ENCODE results near the gene TOMM5. TPM values are rescaled to one million over a fixed set of nuclear protein-coding genes. Genes with fewer than 3 reads are reported as not detected.

Gene TOMM5
- total RNA-seq, 2 donors from 2014 or later: 76.4 to 123 TPM

DNA sequence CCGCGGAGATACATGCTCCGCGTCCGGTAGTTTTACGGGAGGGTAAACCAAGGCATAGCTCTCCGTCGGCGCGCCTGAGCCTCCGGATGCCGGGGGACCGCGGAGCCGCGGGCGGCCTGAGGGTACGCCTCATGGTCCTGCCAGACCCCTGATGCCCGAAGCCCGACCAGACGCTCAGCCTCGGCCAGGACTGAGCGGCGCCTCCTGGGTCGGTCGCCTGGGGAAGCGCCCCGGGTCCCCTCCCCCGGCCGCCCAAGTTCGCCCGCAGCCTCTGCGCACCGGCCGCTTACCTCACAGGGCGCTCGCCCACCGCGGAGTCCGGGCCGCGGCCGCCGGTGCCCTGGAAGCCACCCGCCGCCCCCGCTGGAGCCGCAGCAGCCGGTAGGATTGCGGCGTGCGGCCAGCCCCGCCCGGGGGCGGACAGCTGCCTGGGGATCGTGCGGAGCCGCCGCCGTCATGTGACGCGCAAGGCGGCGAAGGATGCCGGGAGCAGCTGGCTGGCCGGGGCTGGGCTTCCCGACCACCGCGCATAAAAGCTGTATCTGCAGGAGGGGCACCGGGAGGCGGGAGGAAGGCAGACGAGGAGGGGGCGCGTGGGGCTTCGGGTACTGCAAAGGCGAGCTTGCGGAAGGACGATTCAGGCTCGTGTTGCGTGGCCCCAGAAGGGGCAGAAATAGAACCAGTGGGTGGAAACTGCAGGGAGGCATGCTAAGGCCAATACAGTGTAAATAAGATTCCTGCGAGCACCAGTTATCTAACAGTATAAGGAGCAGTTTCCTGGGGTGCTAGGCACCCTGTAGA is 16.3 kb downstream of the TOMM5 start, which contains the start of gene FBXO10:
Gene FBXO10, minus strand, starts transcription at position 460 of the 801 bp plus-strand sequence. CDS start 34,612 bp downstream, outside the sequence.
- Mint-ChIP-seq H3K9me3 (no peaks in the 10 kb centered on the region), H3K36me3 (peaks cover 0 to 13% of the 10 kb centered on the region in 2 donors), H3K27ac (peak within 1 kb of the TSS in 1 of 2 donors; percentile 27)
- DNase-seq (ENCODE audit: low spot score in 2 of 2) (peak; percentile 44 to 62), ATAC-seq (peak; percentile 83 to 84)

DNA sequence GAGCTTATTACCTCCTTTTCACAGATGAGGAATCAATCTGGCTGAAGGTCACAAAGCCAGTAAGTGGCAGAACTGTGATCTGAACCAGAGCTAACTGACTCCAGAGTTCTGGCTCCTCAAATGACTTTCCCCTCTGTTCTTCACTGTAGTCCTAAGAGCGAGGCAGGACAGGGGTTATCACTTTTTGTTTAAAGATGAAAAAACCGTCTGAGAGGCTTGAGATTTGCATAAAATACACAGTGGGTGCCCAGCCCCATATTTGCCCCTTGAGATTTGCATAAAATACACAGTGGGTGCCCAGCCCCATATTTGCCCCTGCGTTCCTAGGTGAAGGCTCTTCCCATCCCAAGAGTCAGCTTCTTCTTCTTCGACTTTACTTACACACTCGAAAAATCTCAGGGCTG is 16.9 kb downstream of the TOMM5 start:
- ATAC-seq (peak in 1 of 2 donors; percentile 10), DNase-seq (ENCODE audit: low spot score in 2 of 2) (no peak)
- H3K9me3 Mint-ChIP-seq: no peaks in the 10 kb centered on the region
- H3K36me3 Mint-ChIP-seq: peaks cover 0 to 13% of the 10 kb centered on the region in 2 donors
- no peak overlapping the region for H3K27ac Mint-ChIP-seq

DNA sequence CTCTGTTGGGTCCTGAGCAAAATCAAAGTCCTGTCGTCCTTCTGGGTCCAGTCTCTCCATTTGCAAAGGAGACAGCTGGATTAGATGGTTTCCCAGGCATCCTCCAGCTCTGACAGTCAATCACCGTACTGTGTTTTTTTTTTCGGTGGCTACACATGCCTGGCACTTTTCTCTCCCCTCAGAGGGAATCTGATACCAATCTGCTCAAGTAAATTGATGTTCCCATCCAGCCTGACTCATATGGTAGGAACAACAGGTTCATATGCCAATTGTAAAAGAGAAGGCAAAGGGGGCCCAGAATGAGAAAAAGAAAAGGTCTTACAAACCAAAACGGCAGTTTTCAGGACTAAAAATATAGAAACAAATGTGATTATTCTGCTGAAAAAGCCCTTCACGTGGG is 17.4 kb downstream of the TOMM5 start:
- ATAC-seq: no peak

DNA sequence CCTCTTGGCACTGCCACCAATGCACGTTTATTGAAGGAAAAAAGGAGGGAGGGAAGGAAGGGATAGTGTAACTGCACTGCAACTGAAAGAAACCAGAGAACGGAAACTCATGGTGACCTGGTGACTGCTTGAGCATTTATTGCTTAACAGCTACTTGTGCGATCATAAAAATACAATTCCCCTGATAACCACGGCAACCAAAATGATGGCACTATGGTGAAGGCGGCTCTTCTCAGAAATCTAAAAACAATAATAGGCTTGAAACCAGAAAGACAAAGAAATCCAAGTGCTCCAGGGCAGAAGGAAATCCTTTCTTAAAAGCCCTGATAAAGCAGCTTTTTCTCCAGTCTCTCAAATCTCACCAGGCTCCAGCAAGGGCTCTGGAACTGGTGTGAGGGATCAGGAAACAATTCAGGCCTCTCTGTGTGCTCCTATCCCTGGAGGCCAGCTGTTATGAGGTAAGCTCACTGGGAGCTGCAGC is 18.1 kb downstream of the TOMM5 start:
- DNase-seq (ENCODE audit: low spot score in 2 of 2) (no peak), ATAC-seq (no peak)
- peaks cover 0 to 13% of the 10 kb centered on the region in 2 donors for H3K36me3 Mint-ChIP-seq
- no peaks in the 10 kb centered on the region for H3K9me3 Mint-ChIP-seq
- H3K27ac Mint-ChIP-seq: no peak overlapping the region

More for the DNA sequence above, 17.4 kb downstream of the TOMM5 start:
- Mint-ChIP-seq H3K36me3 (peaks cover 0 to 13% of the 10 kb centered on the region in 2 donors), H3K9me3 (no peaks in the 10 kb centered on the region), H3K27ac (no peak overlapping the region)
- no peak for DNase-seq (ENCODE audit: low spot score in 2 of 2)

DNA sequence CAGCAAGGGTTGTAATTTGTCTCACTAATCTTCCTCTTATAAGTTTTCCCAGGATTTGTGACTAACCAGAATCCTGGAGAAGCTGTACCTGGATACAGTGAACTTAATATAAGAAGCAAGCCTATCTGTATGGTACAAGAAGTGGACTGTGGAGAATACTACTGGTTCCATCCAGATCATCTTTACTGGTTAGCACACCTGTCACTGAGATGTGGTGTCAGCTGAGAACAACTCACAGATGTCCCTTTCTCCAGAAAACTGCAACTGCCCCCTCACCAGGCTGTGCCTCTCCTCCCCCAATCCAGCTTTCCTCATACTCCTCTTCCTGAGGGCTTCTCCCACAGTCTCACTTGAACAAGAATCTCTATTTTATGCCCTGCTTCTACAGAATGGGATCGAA is 21.1 kb downstream of the TOMM5 start:
- Mint-ChIP-seq H3K27ac (no peak overlapping the region), H3K36me3 (peaks cover 1 to 6% of the 10 kb centered on the region in 2 donors)
- no peak for ATAC-seq

DNA sequence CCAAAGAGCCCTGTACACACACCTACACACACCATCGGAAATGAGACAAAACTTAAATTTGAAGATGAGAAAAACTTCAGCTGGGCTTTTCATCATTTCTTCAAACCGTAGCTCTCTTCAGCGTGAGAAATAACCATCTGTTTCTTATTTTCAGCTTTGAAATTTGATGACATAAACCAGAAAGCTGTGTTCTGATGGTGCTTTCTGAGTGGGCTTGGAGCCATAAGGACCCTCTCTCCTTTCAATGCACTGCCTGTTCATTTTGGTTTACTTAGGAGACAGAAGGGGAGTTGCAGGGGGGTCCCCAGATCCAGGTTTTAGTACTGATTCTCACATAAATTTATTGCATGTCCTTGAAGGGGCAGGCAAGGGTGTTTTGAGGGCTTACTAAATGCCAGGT is 25.7 kb downstream of the TOMM5 start:
- Mint-ChIP-seq H3K27ac (no peak overlapping the region), H3K36me3 (peaks cover 26 to 30% of the 10 kb centered on the region in 2 donors), H3K9me3 (peaks cover 4 to 5% of the 10 kb centered on the region in 2 donors)
- DNase-seq (ENCODE audit: low spot score in 2 of 2): no peak
- ATAC-seq: no peak

More for the DNA sequence above, 21.1 kb downstream of the TOMM5 start:
- no peaks in the 10 kb centered on the region for H3K9me3 Mint-ChIP-seq
- no peak for DNase-seq (ENCODE audit: low spot score in 2 of 2)

DNA sequence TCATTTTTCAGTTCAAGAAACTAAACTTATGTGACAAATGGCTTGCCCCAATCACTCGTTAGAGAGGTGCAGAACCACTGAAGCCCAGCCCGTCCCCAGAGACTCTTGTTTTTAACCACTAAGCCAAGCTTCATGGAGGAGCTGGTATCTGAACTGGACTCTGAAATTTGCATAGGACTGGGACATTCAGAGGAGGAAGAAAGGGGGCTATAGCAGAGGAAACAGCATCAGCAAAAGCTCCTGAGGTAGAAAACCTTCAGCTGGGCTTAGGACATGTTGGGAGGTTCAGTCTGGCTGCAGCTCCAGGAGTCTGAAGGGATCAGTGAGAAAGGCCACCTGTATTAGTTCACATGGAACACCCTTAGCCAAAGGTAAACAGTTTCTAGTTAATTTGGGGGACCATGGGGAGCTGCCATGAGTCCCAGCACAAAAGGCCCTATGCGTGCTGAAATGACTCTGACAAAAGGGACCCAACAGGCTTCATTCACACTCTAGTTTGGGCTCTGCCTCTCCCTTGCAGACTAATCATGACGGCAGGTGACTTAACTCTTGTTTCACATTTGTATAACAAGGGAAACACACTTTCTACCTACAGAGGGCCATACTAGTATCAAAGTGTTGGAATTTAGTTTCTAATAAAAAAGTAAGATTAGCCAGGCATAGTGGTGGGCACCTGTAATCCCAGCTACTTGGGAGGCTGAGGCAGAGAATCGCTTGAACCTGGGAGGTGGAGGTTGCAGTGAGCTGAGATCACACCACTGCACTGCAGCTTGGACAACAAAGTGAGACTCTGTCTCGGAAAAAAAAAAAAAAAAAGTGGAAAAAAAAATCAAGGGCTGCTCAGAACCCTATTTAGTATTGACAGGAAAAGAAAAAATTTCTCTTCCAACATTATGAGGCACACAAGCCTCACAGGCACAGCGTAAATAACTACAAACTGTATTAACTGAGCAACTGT is 26.5 kb downstream of the TOMM5 start:
- Mint-ChIP-seq H3K27ac (no peak overlapping the region), H3K9me3 (peaks cover 4 to 5% of the 10 kb centered on the region in 2 donors), H3K36me3 (peaks cover 26 to 30% of the 10 kb centered on the region in 2 donors)
- ATAC-seq (no peak), DNase-seq (ENCODE audit: low spot score in 2 of 2) (no peak)

DNA sequence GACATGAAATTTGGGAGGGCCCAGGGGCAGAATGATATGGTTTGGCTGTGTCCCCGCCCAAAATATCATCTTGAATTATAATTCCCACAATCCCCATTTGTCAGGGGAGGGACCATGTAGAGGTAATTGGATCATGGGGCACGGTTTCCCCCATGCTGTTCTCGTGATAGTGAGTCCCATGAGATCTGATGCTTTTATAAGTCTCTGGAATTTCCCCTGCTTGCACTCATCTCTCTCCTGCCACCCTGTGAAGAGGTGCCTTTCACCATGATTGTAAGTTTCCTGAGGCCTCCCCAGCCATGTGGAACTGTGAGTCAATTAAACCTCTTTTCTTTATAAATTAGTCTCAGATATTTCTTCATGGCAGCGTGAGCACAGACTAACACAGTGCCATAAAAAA is 27.5 kb downstream of the TOMM5 start:
- peaks cover 26 to 30% of the 10 kb centered on the region in 2 donors for H3K36me3 Mint-ChIP-seq
- H3K9me3 Mint-ChIP-seq: peaks cover 4 to 5% of the 10 kb centered on the region in 2 donors
- DNase-seq (ENCODE audit: low spot score in 2 of 2): no peak
- H3K27ac Mint-ChIP-seq: no peak overlapping the region
- no peak for ATAC-seq

DNA sequence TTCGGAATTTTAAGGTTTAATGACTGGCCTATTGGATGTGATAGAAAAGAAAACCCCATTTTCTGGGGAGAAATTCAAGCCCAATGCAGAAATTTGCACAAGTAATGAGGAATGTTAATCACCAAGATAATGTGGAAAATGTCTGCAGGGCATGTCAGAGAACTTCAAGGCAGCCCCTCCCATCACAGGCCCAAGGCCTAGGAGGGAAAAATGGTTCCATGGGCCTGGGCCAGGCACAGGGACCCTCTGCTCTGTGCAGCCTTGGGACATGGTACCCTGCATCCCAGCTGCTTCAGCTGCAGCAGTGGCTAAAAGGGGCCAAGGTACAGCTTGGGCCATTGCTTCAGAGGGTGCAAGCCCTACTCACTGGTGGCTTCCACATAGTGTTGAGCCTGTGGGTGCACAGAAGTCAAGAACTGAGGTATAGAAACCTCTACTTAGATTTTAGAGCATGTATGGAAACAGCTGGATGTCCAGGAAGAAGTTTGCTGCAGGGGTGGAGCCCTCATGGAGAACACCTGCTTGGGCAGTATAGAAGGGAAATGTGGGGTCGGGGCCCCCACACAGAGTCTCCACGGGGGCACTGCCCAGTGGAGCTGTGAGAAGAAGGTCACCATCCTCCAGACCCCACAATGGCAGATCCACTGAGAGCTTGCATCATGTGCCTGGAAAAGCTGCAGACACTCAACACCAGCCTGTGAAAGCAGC is 28.4 kb downstream of the TOMM5 start:
- ATAC-seq (no peak), DNase-seq (ENCODE audit: low spot score in 2 of 2) (no peak)
- Mint-ChIP-seq H3K27ac (no peak overlapping the region), H3K9me3 (peaks cover 4 to 5% of the 10 kb centered on the region in 2 donors), H3K36me3 (peaks cover 26 to 30% of the 10 kb centered on the region in 2 donors)

DNA sequence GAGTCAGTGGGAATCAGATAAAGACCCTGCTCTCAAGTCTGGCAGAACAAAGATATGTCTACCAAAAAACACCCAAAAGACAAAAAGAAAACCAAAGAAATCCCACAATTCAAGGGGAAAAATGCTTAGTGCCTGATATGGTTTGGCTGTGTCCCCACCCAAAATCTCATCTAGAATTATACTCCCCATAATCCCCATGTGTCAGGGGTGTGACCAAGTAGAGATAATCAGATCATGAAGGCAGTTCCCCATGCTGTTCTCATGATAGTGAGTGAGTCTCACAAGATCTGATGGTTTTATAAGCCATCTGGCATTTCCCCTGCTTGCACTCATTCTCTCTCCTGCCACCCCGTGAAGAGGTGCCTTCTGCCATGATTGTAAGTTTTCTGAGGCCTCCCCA is 29.6 kb downstream of the TOMM5 start:
- Mint-ChIP-seq H3K27ac (no peak overlapping the region), H3K36me3 (peaks cover 24 to 26% of the 10 kb centered on the region in 2 donors), H3K9me3 (peaks cover 4 to 5% of the 10 kb centered on the region in 2 donors)
- ATAC-seq (no peak), DNase-seq (ENCODE audit: low spot score in 2 of 2) (no peak)

DNA sequence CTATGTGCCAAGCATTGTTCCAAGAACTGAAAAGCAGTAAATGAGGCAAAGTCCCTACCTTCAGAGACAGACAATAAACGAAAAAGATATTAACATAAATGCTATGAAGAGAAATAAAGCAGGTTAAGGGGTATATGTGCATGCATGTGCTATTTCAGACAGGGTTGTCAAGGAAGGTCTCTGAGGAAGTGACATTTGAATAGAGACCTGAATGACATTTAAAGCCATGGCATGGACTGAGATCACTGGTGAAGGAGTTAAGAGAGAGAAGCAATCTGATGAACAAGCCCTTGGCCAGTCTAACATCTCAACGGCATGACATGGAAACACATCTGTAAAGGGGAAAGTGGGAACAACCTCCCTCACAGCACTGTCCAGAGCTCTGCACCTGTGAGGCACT is 30.7 kb downstream of the TOMM5 start:
- Mint-ChIP-seq H3K9me3 (peaks cover 4 to 5% of the 10 kb centered on the region in 2 donors), H3K36me3 (peaks cover 24 to 26% of the 10 kb centered on the region in 2 donors), H3K27ac (peak overlapping the region in 1 of 2 donors; percentile 24)
- no peak for DNase-seq (ENCODE audit: low spot score in 2 of 2)
- ATAC-seq: no peak

DNA sequence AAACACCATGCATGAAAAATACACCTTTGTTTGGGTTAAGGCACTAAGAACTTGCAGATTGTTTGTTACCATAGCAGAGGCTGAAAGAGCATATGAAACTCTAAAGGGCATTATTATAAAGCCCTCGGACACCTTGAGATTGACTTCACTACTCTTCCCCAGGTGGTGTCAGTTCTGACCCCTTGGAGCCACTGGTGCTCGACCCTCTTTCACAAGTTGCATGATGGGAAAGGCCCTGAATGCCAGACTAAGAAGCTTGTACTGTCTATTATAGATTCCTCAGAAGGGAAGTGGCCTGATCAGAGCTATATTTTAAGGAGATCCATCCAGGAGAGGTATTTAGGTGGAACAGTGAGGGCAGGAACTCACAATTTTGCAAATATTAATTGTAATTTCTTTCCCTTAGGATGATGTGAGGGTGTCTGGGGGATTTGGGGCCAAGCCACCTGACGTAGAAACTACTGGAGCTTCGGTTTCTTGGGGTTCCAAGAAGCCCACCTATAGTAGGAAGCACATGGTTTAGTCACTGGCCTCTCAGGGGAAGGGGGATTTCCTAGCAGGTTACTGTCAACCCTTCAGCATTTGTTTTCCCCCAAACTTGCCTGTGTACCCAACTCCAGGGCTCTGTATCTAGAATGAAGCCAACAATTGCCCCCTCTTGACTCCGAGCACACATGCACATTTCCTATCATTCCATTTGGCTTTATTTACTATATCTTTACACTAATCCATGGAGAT is 32.4 kb downstream of the TOMM5 start:
- no peak for ATAC-seq
- peaks cover 1 to 4% of the 10 kb centered on the region in 2 donors for H3K9me3 Mint-ChIP-seq
- no peak overlapping the region for H3K27ac Mint-ChIP-seq
- peaks cover 19 to 21% of the 10 kb centered on the region in 2 donors for H3K36me3 Mint-ChIP-seq
- no peak for DNase-seq (ENCODE audit: low spot score in 2 of 2)

DNA sequence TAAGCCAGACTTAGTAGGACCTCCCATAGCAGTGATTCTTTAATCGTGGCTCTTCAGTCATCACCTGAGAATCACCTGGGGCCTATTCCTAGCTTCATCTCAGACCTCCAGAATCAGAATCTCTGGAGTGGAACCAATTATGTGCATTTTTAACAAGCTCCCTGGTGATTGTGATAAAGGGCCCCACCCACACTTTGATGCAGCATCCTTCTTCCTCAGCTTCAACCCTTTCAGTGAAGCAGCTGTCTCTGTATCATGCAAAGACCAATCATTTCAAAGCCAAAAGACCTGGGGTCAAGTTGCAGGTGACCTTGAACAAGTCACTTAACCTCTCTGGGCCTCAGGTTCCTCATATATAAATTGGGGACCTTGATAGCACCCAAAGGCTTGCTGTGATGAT is 33.3 kb downstream of the TOMM5 start:
- Mint-ChIP-seq H3K36me3 (peaks cover 10 to 12% of the 10 kb centered on the region in 2 donors), H3K9me3 (no peaks in the 10 kb centered on the region), H3K27ac (no peak overlapping the region)
- ATAC-seq: no peak
- DNase-seq (ENCODE audit: low spot score in 2 of 2): no peak

DNA sequence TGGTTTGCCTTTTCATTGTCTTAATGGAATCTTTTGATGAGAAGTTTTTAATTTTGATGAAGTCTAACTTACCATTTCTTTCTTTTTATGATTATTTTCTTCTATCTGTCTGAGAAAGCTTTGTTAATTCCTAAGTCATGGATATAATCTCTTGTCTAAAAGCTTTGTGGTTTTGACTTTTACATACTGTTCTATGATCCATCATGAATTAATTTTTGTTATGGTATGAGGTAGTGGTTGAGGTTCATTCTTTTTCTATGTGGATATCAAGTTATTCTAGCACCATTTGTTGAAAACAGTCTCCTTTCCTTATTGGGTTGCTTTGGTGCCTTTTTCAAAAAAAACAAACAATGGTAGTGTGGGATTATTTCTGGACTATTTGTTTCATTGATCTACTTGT is 36.6 kb downstream of the TOMM5 start:
- Mint-ChIP-seq H3K36me3 (no peaks in the 10 kb centered on the region), H3K27ac (no peak overlapping the region), H3K9me3 (no peaks in the 10 kb centered on the region)
- ATAC-seq: no peak
- DNase-seq (ENCODE audit: low spot score in 2 of 2): no peak

DNA sequence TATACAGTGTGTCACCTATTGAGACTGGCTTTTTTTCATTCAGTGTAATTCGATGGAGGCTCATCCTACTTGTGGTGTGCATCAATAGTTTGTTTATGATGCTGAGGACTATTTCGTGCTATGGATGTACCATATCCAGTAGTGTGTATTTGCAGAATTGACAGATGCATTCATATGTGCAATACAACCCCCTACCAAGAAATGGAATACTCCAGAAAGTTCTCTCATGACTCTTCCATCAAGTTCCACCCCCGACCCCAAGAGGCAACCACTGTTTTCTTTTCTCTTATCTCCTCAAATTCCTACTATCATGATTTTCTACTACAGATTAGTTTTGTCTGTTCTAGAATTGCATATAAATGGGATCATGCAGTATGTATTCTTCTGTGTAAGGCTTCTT is 38.1 kb downstream of the TOMM5 start:
- no peak for ATAC-seq
- no peaks in the 10 kb centered on the region for H3K9me3 Mint-ChIP-seq
- no peak for DNase-seq (ENCODE audit: low spot score in 2 of 2)
- no peak overlapping the region for H3K27ac Mint-ChIP-seq
- no peaks in the 10 kb centered on the region for H3K36me3 Mint-ChIP-seq

DNA sequence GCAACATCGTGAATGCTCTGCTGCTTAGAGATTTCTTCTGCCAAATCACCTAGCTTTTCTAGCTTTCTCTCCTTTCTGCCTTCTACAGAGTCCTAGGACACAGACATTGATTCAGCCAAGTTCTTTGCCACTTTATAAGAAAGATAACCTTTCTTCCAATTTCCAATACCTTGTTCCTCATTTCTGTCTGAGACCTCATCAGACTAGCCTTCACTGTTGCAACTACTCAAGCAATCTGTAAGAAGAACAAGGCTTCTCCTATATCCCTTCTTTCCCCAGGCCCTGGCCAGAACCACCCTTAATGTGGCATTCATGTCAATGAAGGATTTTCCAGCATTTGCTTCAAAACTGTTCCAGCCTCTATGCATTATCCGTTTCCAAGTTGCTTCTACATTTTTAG is 40.5 kb downstream of the TOMM5 start:
- no peaks in the 10 kb centered on the region for H3K36me3 Mint-ChIP-seq
- DNase-seq (ENCODE audit: low spot score in 2 of 2): no peak
- no peaks in the 10 kb centered on the region for H3K9me3 Mint-ChIP-seq
- ATAC-seq: no peak
- no peak overlapping the region for H3K27ac Mint-ChIP-seq

All from activated naive CD4-positive, alpha-beta T cell treated with anti-CD3 and anti-CD28 coated beads, Interleukin-2, amount 50 U/mL, for 72 hours (primary cell).